Measurements from ENCODE around the gene FOXN3. TPM values are rescaled to one million over a fixed set of nuclear protein-coding genes. Genes with fewer than 3 reads are reported as not detected.
A peak's percentile ranks its signal among the peaks of the same experiment; 100 is the strongest.

FOXN3 gene
- polyA plus RNA-seq, 1 of the 3 experiments (the other 2 are of a cell fraction) = 9.8 TPM

DNA sequence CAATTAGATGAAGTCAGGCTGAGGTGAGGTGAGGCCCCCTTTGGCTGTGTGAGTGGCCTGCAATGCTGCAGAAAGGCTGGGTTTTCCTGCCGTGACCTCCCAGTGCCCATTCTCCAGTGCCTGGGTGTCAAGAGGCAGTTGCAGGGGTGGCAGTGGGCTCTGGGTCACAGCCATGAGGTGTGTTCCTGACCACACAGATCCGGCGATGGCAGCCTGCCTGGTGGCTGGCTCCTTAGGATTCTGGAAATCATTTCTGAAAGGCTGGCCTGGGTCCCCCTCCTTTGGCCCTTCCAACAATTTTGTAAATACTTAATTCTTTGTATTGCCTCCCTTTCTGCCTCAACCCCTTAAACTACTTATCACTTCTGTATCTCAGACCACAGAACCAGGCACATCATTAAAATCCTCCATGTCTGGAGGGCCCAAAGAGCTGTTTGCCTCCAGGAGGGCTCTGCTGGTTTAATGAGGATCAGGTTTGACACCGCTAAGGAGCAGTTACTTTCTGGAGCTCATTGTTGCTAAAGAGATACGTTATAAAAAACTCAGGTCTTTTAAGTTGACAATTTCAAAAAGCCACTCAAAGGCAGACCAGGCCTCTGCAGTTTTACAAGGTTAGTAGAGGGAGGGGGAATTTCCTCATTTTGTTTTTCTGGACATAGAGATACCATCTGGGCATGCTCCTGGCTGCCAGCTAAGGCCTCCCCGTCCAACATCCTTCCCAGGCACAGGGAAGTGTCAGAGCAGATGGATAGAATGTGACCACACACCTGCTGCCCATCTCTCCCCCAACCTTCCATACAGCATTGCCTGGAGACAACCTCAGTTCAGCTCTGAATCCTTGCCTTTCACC, 204.4 kb downstream of the FOXN3 start:
- Histone ChIP-seq H3K36me3 (replicated peaks in 1 of 2; ENCODE audit: control insufficient read depth in 1 of 2, insufficient read depth in 2 of 2, low read length in 1 of 2) (no peaks in the 10 kb centered on the region), H3K4me3 (ENCODE audit: low read depth in 2 of 2, low read length in 1 of 2) (no peak overlapping the region), H3K27ac (ENCODE audit: low read depth in 2 of 2, low read length in 1 of 2) (peak overlapping the region in 1 of 2 experiments; percentile 96; a peak in 2 of 4 replicates), H3K4me1 (ENCODE audit: control insufficient read depth in 1 of 2, insufficient read depth in 2 of 2, low read depth in 1 of 2, low read length in 1 of 2) (peaks cover 0 to 54% of the 10 kb centered on the region in 2 experiments; a peak in 2 of 4 replicates), H3K27me3 (ENCODE audit: insufficient read depth) (no peaks in the 10 kb centered on the region), H4K20me1 (ENCODE audit: insufficient read depth) (no peaks in the 10 kb centered on the region), H3F3A (replicated peaks; ENCODE audit: insufficient read depth) (no peaks in the 10 kb centered on the region), H3K4me2 (no peak overlapping the region), H3K9me3 (no peaks in the 10 kb centered on the region), H3K9me2 (no peaks in the 10 kb centered on the region), H3K79me2 (ENCODE audit: insufficient read depth) (no peaks in the 10 kb centered on the region), H3K9ac (no peak overlapping the region), H2AFZ (ENCODE audit: low read depth) (no peak overlapping the region)
- CTCF ChIA-PET = interaction anchor here (0.7 to 1.9 kb wide), 6 partner anchors 9 to 171 kb away, joined by 3 to 9 read pairs (median 3); no protein-coding TSS in a partner anchor
- WGBS (ENCODE audit: low lambda C conversion rate) = 67% methylated on average over 6 of the region's 6 CpGs
- peak; percentile 73 for DNase-seq
- POLR2A ChIA-PET = interaction anchor here (0.6 to 1.6 kb wide), 6 partner anchors 15 to 172 kb away, joined by 3 to 4 read pairs (median 3); no protein-coding TSS in a partner anchor
- TF ChIP-seq FOXJ3 (CRISPR knock-in tag; IDR thresholded peaks at IDR 0.05) = peak; percentile 23; the same call in 1 of the 2 replicates
- peak; percentile 4; the same call in 1 of the 2 replicates for TF ChIP-seq RAD21 (IDR thresholded peaks at IDR 0.05; ENCODE audit: low read length)
- TF ChIP-seq FOXM1 (IDR thresholded peaks at IDR 0.05; ENCODE audit: low read depth) = no peak
- no peak for TF ChIP-seq SIN3A (IDR thresholded peaks at IDR 0.05; ENCODE audit: borderline replicate concordance, low read depth, low read length)
- TF ChIP-seq RCOR1 (IDR thresholded peaks at IDR 0.05; ENCODE audit: low read length) = peak; percentile 46; the same call in 1 of the 2 replicates
- TF ChIP-seq MXI1 (IDR thresholded peaks at IDR 0.05; ENCODE audit: low read depth, low read length) = peak; percentile 60; the same call in 1 of the 2 replicates
- TF ChIP-seq YY1 (IDR thresholded peaks at IDR 0.05; ENCODE audit: low read depth) = no peak
- TF ChIP-seq EP300 (IDR thresholded peaks at IDR 0.05; ENCODE audit: borderline replicate concordance in 1 of 2, low read depth in 1 of 2, low read length in 1 of 2) = peak in 1 of 2 experiments; percentile 78; a peak in 1 of 4 replicates
- peak; percentile 81 for TF ChIP-seq GATA2 (CRISPR knock-in tag; IDR thresholded peaks at IDR 0.05)

DNA sequence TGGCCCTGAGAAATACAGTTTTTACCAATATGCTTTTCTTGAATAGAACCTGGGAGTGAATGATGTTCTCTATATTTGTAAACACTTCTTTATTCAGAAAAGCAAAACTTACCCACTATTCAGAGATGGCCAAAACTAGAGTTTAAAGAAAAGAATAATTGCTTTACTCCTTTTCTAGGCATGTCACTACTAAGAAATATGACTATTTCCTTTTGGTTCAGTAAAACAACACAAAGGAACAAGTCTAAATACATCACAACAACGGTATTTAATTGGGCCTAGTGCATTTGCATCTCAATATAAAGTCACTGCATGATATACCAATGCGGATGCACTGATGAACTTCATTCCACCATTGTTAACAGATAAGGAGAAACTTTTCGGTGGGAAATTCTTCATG, 207.5 kb downstream of the FOXN3 start:
- CTCF ChIA-PET = no interaction called here
- no peak for TF ChIP-seq JUND (IDR thresholded peaks at IDR 0.05)
- TF ChIP-seq MXI1 (IDR thresholded peaks at IDR 0.05; ENCODE audit: low read depth, low read length) = no peak
- TF ChIP-seq ELF1 (IDR thresholded peaks at IDR 0.05) = no peak
- no peak for TF ChIP-seq EZH2phosphoT487 (IDR thresholded peaks at IDR 0.05; ENCODE audit: borderline replicate concordance, low read depth)
- TF ChIP-seq, protein P1, sequence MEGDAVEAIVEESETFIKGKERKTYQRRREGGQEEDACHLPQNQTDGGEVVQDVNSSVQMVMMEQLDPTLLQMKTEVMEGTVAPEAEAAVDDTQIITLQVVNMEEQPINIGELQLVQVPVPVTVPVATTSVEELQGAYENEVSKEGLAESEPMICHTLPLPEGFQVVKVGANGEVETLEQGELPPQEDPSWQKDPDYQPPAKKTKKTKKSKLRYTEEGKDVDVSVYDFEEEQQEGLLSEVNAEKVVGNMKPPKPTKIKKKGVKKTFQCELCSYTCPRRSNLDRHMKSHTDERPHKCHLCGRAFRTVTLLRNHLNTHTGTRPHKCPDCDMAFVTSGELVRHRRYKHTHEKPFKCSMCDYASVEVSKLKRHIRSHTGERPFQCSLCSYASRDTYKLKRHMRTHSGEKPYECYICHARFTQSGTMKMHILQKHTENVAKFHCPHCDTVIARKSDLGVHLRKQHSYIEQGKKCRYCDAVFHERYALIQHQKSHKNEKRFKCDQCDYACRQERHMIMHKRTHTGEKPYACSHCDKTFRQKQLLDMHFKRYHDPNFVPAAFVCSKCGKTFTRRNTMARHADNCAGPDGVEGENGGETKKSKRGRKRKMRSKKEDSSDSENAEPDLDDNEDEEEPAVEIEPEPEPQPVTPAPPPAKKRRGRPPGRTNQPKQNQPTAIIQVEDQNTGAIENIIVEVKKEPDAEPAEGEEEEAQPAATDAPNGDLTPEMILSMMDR (IDR thresholded peaks at IDR 0.05) = no peak
- TF ChIP-seq, protein P2, sequence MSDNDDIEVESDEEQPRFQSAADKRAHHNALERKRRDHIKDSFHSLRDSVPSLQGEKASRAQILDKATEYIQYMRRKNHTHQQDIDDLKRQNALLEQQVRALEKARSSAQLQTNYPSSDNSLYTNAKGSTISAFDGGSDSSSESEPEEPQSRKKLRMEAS (IDR thresholded peaks at IDR 0.05; ENCODE audit: low read depth) = no peak
- TF ChIP-seq, protein P3, sequence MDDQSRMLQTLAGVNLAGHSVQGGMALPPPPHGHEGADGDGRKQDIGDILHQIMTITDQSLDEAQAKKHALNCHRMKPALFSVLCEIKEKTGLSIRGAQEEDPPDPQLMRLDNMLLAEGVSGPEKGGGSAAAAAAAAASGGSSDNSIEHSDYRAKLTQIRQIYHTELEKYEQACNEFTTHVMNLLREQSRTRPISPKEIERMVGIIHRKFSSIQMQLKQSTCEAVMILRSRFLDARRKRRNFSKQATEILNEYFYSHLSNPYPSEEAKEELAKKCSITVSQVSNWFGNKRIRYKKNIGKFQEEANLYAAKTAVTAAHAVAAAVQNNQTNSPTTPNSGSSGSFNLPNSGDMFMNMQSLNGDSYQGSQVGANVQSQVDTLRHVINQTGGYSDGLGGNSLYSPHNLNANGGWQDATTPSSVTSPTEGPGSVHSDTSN (IDR thresholded peaks at IDR 0.05) = no peak
- TF ChIP-seq RAD21 (IDR thresholded peaks at IDR 0.05; ENCODE audit: low read length) = no peak
- no peak for TF ChIP-seq NRF1 (IDR thresholded peaks at IDR 0.05; ENCODE audit: low read depth, low read length)
- WGBS (ENCODE audit: low lambda C conversion rate) = 93% methylated on average over 3 of the region's 3 CpGs
- no peaks in the 10 kb centered on the region for H4K20me1 ChIP-seq (ENCODE audit: insufficient read depth)
- H3K4me1 ChIP-seq (ENCODE audit: control insufficient read depth in 1 of 2, insufficient read depth in 2 of 2, low read depth in 1 of 2, low read length in 1 of 2) = peaks cover 0 to 39% of the 10 kb centered on the region in 2 experiments; a peak in 2 of 4 replicates
- POLR2A ChIA-PET = no interaction called here
- DNase-seq = no peak
- H3K9me2 ChIP-seq = no peaks in the 10 kb centered on the region
- H3K36me3 ChIP-seq (replicated peaks in 1 of 2; ENCODE audit: control insufficient read depth in 1 of 2, insufficient read depth in 2 of 2, low read length in 1 of 2) = peaks cover 0 to 2% of the 10 kb centered on the region in 2 experiments
- H3K4me3 ChIP-seq (ENCODE audit: low read depth in 2 of 2, low read length in 1 of 2) = no peak overlapping the region
- H3K9me3 ChIP-seq = no peaks in the 10 kb centered on the region
- no peak overlapping the region for H3K4me2 ChIP-seq
- no peaks in the 10 kb centered on the region for H3K27me3 ChIP-seq (ENCODE audit: insufficient read depth)
- H3K79me2 ChIP-seq (ENCODE audit: insufficient read depth) = no peaks in the 10 kb centered on the region
- H3F3A ChIP-seq (replicated peaks; ENCODE audit: insufficient read depth) = no peaks in the 10 kb centered on the region
- no peak overlapping the region for H3K27ac ChIP-seq (ENCODE audit: low read depth in 2 of 2, low read length in 1 of 2)
- H2AFZ ChIP-seq (ENCODE audit: low read depth) = no peak overlapping the region
- no peak overlapping the region for H3K9ac ChIP-seq

All from SK-N-SH (cell line).